Measurements from ENCODE around the gene MSH3.

DNA sequence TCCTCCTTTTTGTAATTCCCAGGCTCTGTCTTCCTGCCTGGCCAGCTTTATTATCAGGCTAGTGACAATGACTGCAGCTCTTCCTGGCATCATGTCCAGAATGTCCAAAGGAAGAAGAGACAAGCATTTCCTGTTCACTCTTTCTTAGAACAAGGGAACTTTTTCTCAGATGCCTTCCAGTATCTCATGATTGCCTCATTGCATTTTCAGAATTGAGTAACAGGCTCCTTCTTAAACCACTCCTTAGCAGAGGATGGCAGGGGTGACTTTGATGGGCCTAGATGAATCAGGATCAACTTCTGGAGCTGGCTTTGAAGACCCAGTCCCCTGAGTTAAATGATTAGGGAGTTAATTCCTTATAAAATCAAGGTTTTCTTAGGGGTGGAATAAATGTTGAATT lies 212.8 kb downstream of the MSH3 start:
- TF ChIP-seq, protein P1, sequence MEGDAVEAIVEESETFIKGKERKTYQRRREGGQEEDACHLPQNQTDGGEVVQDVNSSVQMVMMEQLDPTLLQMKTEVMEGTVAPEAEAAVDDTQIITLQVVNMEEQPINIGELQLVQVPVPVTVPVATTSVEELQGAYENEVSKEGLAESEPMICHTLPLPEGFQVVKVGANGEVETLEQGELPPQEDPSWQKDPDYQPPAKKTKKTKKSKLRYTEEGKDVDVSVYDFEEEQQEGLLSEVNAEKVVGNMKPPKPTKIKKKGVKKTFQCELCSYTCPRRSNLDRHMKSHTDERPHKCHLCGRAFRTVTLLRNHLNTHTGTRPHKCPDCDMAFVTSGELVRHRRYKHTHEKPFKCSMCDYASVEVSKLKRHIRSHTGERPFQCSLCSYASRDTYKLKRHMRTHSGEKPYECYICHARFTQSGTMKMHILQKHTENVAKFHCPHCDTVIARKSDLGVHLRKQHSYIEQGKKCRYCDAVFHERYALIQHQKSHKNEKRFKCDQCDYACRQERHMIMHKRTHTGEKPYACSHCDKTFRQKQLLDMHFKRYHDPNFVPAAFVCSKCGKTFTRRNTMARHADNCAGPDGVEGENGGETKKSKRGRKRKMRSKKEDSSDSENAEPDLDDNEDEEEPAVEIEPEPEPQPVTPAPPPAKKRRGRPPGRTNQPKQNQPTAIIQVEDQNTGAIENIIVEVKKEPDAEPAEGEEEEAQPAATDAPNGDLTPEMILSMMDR (IDR thresholded peaks at IDR 0.05; ENCODE audit: low read length): no peak
- TF ChIP-seq EZH2 (optimal IDR thresholded peaks at IDR 0.05; ENCODE audit: low read depth, low read length) (no peak), EZH2phosphoT487 (IDR thresholded peaks at IDR 0.05; ENCODE audit: low read length) (no peak)
